Suppressor macrophage (primary cell): ENCODE data around the gene EIPR1.

Source experiments
- DNase-seq, 4 experiments: peaks; one replicate each; pipeline ENCODE4 v3.0.0-alpha.2; 2020 to 2022

Gene EIPR1

GRCh38 chr2:3244486-3244885 is 133.1 kb downstream of the EIPR1 start:
- DNase-seq: no peak

GRCh38 chr2:3243804-3244203 is 133.8 kb downstream of the EIPR1 start:
- DNase-seq: no peak

DNA sequence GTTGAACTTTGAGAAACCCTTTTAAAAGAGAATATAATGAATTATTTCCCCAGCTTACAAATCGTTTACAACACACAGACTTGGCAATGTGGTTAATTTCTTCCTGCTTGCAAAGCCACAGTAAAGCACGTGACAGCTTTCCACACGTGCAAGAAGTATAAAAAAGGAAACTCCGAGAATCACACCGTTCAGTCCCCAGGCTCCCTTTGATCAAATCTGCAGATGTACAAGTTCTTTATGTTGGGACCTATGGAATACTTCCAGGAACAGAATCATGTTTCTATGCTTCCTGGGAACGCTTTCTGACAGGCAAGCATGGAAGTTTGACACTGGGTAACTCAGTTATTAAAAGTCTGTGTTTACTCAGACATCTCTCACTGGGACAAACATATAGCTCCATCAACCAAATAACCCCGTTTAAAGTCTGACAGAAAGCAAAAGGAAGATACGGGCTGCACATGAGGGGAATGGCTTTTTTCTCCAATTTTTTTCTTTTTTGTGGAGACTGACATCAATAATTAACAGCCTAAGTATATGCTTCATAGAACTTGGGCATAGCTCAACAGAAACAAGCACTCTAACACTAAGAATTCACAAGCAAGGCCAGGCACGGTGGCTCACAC is 134.8 kb downstream of the EIPR1 start:
- DNase-seq: peak; percentile 33 to 70 (median 64)

- DNase-seq: no peak
Observed at GRCh38 chr2:3241971-3242746, 135.5 kb downstream of the EIPR1 start.

GRCh38 chr2:3238951-3239841 is 138.4 kb downstream of the EIPR1 start:
- no peak for DNase-seq

DNA sequence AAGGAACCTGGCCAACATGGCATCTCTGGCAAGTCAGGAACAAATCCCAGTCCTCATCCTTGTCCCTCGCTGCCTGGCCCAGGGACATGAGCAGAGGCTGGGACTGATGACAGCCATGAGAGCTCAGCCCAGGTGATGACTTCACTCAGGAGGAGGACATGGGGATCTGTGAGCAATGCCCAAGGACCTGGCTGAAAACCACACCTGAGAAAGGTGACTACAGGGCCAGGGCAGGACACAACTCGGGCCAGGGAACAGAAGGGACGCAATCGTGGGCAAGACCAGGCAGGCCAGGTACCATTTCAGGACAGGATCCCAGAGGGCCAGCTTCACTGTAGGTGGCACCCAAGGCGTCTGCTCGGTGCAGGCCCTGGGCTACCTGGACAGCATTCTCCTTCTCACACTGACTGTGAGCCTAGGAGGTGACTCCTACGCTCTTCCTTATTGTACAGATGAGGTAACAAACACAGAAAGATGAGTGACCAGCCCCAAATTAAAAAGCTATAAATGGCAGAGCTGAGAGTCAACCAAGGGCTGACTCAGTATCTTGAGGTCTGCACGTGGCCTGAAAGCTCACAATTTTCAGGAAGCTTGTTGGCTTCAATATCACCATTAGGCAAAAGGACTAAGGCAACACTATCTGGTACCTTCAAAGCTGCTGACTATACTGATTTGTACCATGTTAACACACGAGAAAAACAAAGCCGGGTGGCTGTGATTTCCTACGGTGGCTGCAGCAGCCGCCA is 141.1 kb downstream of the EIPR1 start:
- peak; percentile 58 to 83 (median 76) for DNase-seq

DNA sequence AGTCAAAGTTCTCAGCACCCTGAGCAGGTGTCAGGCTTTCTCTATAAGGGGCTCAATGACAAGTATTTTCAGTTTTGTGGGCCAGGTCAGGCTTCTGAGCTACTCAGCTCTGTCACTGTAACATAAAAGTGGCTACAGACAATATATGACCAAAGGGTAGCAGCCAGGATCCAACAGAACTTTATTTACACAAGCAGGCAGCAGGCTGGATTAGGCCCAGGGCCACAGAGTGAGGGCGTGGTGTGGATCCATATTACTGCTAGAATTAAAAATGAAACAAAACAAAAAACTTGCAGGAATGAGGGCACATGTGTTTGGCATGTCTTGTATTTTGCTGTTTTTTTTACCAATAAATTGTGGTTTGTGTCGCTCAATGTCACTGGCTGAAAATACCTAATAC is 143.7 kb downstream of the EIPR1 start:
- DNase-seq: no peak

GRCh38 chr2:3229221-3229620 is 148.4 kb downstream of the EIPR1 start:
- no peak for DNase-seq

DNA sequence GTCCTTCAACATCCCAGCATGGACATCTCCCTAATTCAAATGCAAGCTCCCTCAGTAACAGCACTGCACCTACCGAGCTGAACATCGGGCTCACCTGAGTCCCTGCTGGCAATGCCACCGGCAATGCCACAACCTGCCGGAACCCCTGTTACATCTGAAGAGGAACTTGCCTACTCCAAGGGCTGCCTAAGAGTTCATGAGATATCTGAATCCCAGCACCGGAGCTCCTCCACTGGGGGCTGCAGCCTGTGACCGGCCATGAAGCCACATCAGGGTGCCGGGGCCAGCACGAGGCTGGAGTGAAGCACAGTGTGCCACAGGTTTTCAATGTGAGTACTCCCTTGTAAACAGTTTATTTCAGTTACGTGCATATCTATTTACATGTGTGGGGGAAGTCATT is 152.9 kb downstream of the EIPR1 start:
- DNase-seq: no peak

DNA sequence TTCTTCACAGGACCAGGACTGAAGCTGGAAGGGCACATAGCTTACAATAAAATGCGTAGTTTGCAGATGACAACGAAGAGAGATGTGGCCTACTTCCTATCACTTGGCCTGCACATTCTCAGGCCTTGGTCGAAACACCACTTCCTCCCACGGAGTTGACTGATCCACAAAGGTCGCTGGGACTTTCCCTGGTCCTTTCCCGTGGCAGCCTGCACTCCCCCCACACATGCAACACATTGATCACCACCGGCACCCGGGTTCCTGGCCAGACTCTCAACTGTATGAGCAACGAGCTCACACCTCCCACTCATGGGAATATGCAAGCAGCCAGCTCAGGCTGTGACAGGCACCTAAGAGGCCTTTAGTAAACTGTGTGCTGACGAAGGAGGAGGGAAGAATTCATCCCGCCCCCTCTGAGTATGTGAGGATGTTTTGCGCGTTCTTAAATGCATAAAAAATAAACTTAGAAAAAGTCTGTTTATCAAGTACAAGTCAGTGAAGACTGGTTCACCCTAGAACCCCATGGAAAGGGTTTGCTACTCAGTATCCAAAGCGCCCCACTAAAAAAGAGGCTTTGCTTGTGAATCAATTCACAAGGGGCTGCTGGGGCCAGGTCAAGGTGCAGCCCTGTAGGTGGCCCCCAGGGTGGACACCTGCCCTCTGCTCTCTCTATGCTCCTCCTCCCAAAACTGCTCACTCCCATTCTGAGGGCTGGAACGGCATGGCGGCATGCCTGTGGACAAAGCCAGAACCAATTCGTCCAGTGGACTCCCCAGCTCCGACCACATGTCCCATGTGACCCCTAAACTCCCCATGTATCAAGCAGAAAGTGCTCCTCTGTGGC is 154.3 kb downstream of the EIPR1 start:
- DNase-seq: peak; percentile 75 to 90 (median 84)

GRCh38 chr2:3222636-3223035 is 155.0 kb downstream of the EIPR1 start:
- peak in 1 of 4 experiments; percentile 5 for DNase-seq

GRCh38 chr2:3219536-3219935 is 158.1 kb downstream of the EIPR1 start:
- DNase-seq: no peak

GRCh38 chr2:3217646-3218045 is 160.0 kb downstream of the EIPR1 start:
- no peak for DNase-seq

- DNase-seq: no peak
Observed at GRCh38 chr2:3216841-3217495, 160.7 kb downstream of the EIPR1 start.

DNA sequence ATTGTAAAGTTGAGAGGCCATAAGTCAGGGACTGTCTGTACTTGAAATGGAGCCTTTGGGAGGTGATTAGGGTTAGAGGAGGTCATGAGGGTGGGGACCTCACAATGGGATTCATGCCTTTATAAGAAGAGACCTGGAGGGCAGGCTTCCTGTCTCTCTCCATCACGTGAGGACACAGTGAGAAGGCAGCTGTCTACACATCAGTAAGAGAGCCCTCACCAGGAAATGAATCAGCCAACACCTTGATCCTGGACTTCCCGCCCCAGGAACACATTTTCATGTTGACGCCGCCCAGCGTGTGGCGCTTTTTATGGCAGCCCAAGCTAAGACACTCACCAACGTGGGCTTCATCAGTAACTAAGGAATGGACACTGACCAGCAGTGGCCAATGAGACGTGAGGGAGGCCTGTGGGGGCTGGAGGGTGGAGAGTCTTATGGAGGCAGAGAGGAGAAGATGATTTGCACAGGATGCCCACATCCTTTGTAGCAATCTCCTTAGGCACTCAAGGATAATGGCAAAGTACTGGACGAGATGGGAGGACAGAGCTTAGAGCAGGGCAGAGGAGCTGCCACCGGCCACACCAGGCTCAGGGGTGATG is 162.7 kb downstream of the EIPR1 start:
- no peak for DNase-seq

GRCh38 chr2:3214065-3214464 is 163.6 kb downstream of the EIPR1 start:
- DNase-seq: no peak

- DNase-seq: no peak
Observed at GRCh38 chr2:3212984-3213383, 164.6 kb downstream of the EIPR1 start.

- no peak for DNase-seq
Observed at GRCh38 chr2:3212061-3212362, 165.6 kb downstream of the EIPR1 start.

- no peak for DNase-seq
Observed at GRCh38 chr2:3211256-3212060, 166.2 kb downstream of the EIPR1 start.

- DNase-seq: no peak
Observed at GRCh38 chr2:3210257-3210656, 167.4 kb downstream of the EIPR1 start.
